Endothelial cell of umbilical vein (primary cell): ENCODE data around the gene P3H2. TPM values are rescaled to one million over a fixed set of nuclear protein-coding genes. Genes with fewer than 3 reads are reported as not detected.

Source experiments
- BruUV-seq: library from RNA; stranded (reverse); fragments of 400-500 nt; replicated peaks from 2 replicates; lab custom pipeline; 2021; lab: Mats Ljungman, UMichigan
- CTCF ChIA-PET: fragments of 300-600, 350-600 bp; sonication (Branson Sonifier 250); formaldehyde crosslinking; loops from one replicate; lab custom pipeline; 2021; ENCODE audit warnings: antibody characterized with exemption, inconsistent platforms; lab: Charles Lee
- POLR2A ChIA-PET: fragments of 300-600, 350-600 bp; sonication (Branson Sonifier 250); formaldehyde crosslinking; loops from one replicate; lab custom pipeline; 2021; ENCODE audit warnings: antibody characterized with exemption, inconsistent platforms; lab: Charles Lee
- DNase-seq: peaks from one replicate; pipeline ENCODE4 v3.0.0-alpha.2; 2011; ENCODE audit warnings: low read depth, low spot score
- FAIRE-seq: peaks from 2 replicates; lab custom pipeline; 2011; peaks lifted over from hg19 to GRCh38; lab: Jason Lieb, UNC
- H2AFZ ChIP-seq: 2 replicates; pipeline ENCODE4 v1.6.0; 2012; ENCODE audit warnings: low read depth, low read length, control low read depth, inconsistent platforms
- H3K27ac ChIP-seq: 2 replicates; pipeline ENCODE4 v1.5.1; 2011; ENCODE audit warnings: low read depth, mild to moderate bottlenecking, control low read depth, low read length, moderate library complexity; ENCODE audit not compliant: insufficient read depth
- H3K27me3 ChIP-seq, 2 experiments: 2 replicates each; pipeline versions ENCODE4 v1.6.0 to v1.6.1; 2011; ENCODE audit warnings: low read length in 2 of 2, mixed read lengths in 1 of 2; ENCODE audit not compliant: control insufficient read depth in 2 of 2, insufficient read depth in 2 of 2
- H3K36me3 ChIP-seq, 2 experiments: 2 replicates in 1 of 2; 3 replicates in 1 of 2; pipeline ENCODE4 v1.5.1; 2011; ENCODE audit warnings: low read length in 2 of 2, mild to moderate bottlenecking in 1 of 2, moderate library complexity in 1 of 2; ENCODE audit not compliant: control insufficient read depth in 2 of 2, insufficient read depth in 2 of 2; ENCODE audit errors: extremely low read depth in 1 of 2
- H3K4me1 ChIP-seq: 3 replicates; pipeline ENCODE4 v1.5.1; 2011; ENCODE audit warnings: mild to moderate bottlenecking, low read length; ENCODE audit not compliant: control insufficient read depth, insufficient read depth; ENCODE audit errors: extremely low read depth
- H3K4me2 ChIP-seq: 2 replicates; pipeline ENCODE4 v1.6.1; 2011; ENCODE audit warnings: low read length, control low read depth, mixed read lengths; ENCODE audit not compliant: insufficient read depth
- H3K4me3 ChIP-seq, 3 experiments: fragments of 200-600 bp in 1 of 3; sonication (generic), shearing (Covaris generic) in 1 of 3; replicated peaks in 1 of 3; 2 replicates each; pipeline ENCODE4 v1.5.1; 2011 to 2016; ENCODE audit warnings: control low read depth in 3 of 3, low read length in 3 of 3, mild to moderate bottlenecking in 2 of 3, inconsistent platforms in 1 of 3, low read depth in 1 of 3, moderate library complexity in 1 of 3; ENCODE audit not compliant: insufficient read depth in 1 of 3
- H3K79me2 ChIP-seq: 2 replicates; pipeline ENCODE4 v1.6.0; 2012; ENCODE audit warnings: low read length, inconsistent platforms; ENCODE audit not compliant: control insufficient read depth, insufficient read depth
- H3K9ac ChIP-seq: replicated peaks from 2 replicates; pipeline ENCODE3; 2011; ENCODE audit warnings: low read length, control low read depth; ENCODE audit not compliant: insufficient read depth; ENCODE audit errors: extremely low read depth
- H3K9me1 ChIP-seq: replicated peaks from 3 replicates; pipeline ENCODE4 v1.6.0; 2011; ENCODE audit warnings: mild to moderate bottlenecking, low read length; ENCODE audit not compliant: control insufficient read depth, insufficient read depth; ENCODE audit errors: extremely low read depth
- H3K9me3 ChIP-seq: replicated peaks from 2 replicates; pipeline ENCODE4 v1.5.1; 2012; ENCODE audit warnings: low read length, inconsistent platforms; ENCODE audit not compliant: control insufficient read depth, insufficient read depth
- H4K20me1 ChIP-seq: replicated peaks from 2 replicates; pipeline ENCODE3; 2011; ENCODE audit warnings: mild to moderate bottlenecking, low read length; ENCODE audit not compliant: control insufficient read depth, insufficient read depth; ENCODE audit errors: extremely low read depth
- EZH2 ChIP-seq: IDR thresholded peaks from 2 replicates; pipeline ENCODE4 v1.6.1; 2012; ENCODE audit warnings: borderline replicate concordance, low read depth, mild to moderate bottlenecking, moderate library complexity, low read length, inconsistent platforms; ENCODE audit not compliant: severe bottlenecking
- FOS ChIP-seq: IDR thresholded peaks from 2 replicates; pipeline ENCODE4 v1.6.1; 2011; ENCODE audit warnings: mild to moderate bottlenecking, low read length, moderate library complexity, borderline replicate concordance; ENCODE audit not compliant: insufficient read depth
- GATA2 ChIP-seq: IDR thresholded peaks from 2 replicates; pipeline ENCODE4 v1.7.0; 2011; ENCODE audit warnings: low read depth, mild to moderate bottlenecking, moderate library complexity, mixed read lengths, low read length; ENCODE audit not compliant: insufficient read length, insufficient read depth
- JUN ChIP-seq: IDR thresholded peaks from 2 replicates; pipeline ENCODE4 v1.6.1; 2011; ENCODE audit warnings: borderline replicate concordance, low read depth; ENCODE audit not compliant: insufficient read length, insufficient read depth
- MYC ChIP-seq: IDR thresholded peaks from one replicate; pipeline ENCODE4 v1.6.1; 2011; ENCODE audit warnings: mild to moderate bottlenecking, low read depth, low read length
- POLR2A ChIP-seq: IDR thresholded peaks from 2 replicates; pipeline ENCODE4 v1.6.1; 2012; ENCODE audit warnings: low read depth, mild to moderate bottlenecking, control low read depth, low read length
- POLR2AphosphoS5 ChIP-seq: IDR thresholded peaks from 2 replicates; pipeline ENCODE4 v1.6.1; 2012; ENCODE audit warnings: low read depth, mild to moderate bottlenecking, control low read depth, low read length, moderate library complexity; ENCODE audit not compliant: insufficient read depth
- dilution Hi-C: fragments of 300-500 bp; cut with MboI; formaldehyde crosslinking; loops from one replicate; pipeline ENCODE4 v1.15.0; 2019; ENCODE audit warnings: low sequenced_read_pairs; ENCODE audit not compliant: extremely low pct_ligation_motif_present
- intact Hi-C: fragments of 100-400 bp; cut with micrococcal nuclease; formaldehyde crosslinking; loops from one replicate; pipeline ENCODE4 v1.10.0; 2022
- polyA plus RNA-seq, 4 experiments: library from polyadenylated mRNA; depleted of rRNA in 3 of 4; stranded (reverse) in 3 of 4; unstranded in 1 of 4; fragments of >200 nt; gene quantifications; 2 replicates each; pipeline versions ENCODE4 v1.2.1 to v1.2.3, GENCODE V29; 2011 to 2012; ENCODE audit warnings: missing spikeins in 1 of 4
- total RNA-seq: library from RNA; stranded (reverse); gene quantifications from 2 replicates; pipeline ENCODE4 v1.2.3, GENCODE V29; 2021
- TF ChIP-seq, protein P1 (sequence below): IDR thresholded peaks from 2 replicates; pipeline ENCODE4 v1.6.1; 2011; ENCODE audit not compliant: insufficient read depth, insufficient read length
- TF ChIP-seq, protein P2 (sequence below), 2 donors: IDR thresholded peaks; 1 replicate in 1 of 2; 2 replicates in 1 of 2; pipeline ENCODE4 v1.5.1; 2011; ENCODE audit warnings: low read length in 2 of 2, mild to moderate bottlenecking in 2 of 2, moderate library complexity in 2 of 2, control low read depth in 1 of 2, inconsistent platforms in 1 of 2, low read depth in 1 of 2; ENCODE audit not compliant: insufficient read depth in 1 of 2; ENCODE audit errors: extremely low read depth in 1 of 2

P3H2 gene
- total and polyA plus RNA-seq, 2 donors (not counting 3 experiments of a cell fraction or from before 2014, with no cell fraction given): 6.6 to 6.8 TPM

DNA sequence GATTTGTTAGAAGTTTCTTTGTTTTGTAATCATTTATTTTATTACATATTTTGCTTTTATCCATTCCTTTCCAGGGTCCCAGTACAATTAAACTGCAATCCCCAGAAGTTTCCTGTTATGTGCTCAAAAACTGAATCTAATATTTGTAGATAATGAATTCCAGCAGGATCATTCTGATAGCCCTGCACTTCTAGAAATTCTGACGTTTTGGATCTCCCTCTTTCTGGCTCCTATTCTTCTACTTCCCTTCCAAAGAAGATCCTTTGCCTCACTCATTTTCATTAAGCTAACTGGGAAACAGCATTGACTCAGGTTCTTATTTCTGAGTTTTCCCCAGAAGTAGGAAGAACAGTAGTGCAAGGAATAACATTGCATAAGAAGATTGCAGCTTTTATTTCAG is 9.9 kb downstream of the P3H2 start:
- Histone ChIP-seq H2AFZ (no peak overlapping the region), H4K20me1 (no peaks in the 10 kb centered on the region), H3K4me2 (no peak overlapping the region), H3K36me3 (no peaks in the 10 kb centered on the region), H3K79me2 (no peaks in the 10 kb centered on the region), H3K9me1 (no peaks in the 10 kb centered on the region), H3K4me1 (peaks cover 11% of the 10 kb centered on the region), H3K4me3 (no peak overlapping the region), H3K27me3 (no peaks in the 10 kb centered on the region), H3K9me3 (no peaks in the 10 kb centered on the region), H3K9ac (no peak overlapping the region), H3K27ac (no peak overlapping the region)
- ChIA-PET CTCF (interaction anchor here (1.3 kb wide), 1 partner anchor 10 kb away, joined by 12 read pairs; the partner anchor contains the start of gene P3H2), POLR2A (interaction anchor here (0.6 kb wide), 1 partner anchor 10 kb away, joined by 3 read pairs; no protein-coding TSS in a partner anchor)
- intact Hi-C loops: no loop called here
- TF ChIP-seq EZH2 (no peak), FOS (no peak), POLR2AphosphoS5 (no peak), POLR2A (no peak), JUN (no peak), GATA2 (no peak), MYC (no peak)
- TF ChIP-seq, protein P1, sequence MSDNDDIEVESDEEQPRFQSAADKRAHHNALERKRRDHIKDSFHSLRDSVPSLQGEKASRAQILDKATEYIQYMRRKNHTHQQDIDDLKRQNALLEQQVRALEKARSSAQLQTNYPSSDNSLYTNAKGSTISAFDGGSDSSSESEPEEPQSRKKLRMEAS: no peak
- TF ChIP-seq, protein P2, sequence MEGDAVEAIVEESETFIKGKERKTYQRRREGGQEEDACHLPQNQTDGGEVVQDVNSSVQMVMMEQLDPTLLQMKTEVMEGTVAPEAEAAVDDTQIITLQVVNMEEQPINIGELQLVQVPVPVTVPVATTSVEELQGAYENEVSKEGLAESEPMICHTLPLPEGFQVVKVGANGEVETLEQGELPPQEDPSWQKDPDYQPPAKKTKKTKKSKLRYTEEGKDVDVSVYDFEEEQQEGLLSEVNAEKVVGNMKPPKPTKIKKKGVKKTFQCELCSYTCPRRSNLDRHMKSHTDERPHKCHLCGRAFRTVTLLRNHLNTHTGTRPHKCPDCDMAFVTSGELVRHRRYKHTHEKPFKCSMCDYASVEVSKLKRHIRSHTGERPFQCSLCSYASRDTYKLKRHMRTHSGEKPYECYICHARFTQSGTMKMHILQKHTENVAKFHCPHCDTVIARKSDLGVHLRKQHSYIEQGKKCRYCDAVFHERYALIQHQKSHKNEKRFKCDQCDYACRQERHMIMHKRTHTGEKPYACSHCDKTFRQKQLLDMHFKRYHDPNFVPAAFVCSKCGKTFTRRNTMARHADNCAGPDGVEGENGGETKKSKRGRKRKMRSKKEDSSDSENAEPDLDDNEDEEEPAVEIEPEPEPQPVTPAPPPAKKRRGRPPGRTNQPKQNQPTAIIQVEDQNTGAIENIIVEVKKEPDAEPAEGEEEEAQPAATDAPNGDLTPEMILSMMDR (IDR thresholded peaks at IDR 0.05; ENCODE audit: extremely low read depth in 1 of 2, insufficient read depth in 1 of 2, low read depth in 1 of 2, low read length in 2 of 2): no peak
- dilution Hi-C loops: no loop called here
- FAIRE-seq (no peak), DNase-seq (no peak)
- BruUV-seq: no TSS peak
